ENCODE results near the gene ARHGEF28.

The ARHGEF28 gene

GRCh38 chr5:73928476-73929070 is 302.6 kb downstream of the ARHGEF28 start:
- Histone ChIP-seq H3K36me3 (ENCODE audit: control insufficient read depth in 1 of 2, insufficient read depth in 2 of 2, low read length in 2 of 2) (no peaks in the 10 kb centered on the region), H4K91ac (ENCODE audit: low read depth, low read length) (no peak overlapping the region), H2AK5ac (ENCODE audit: low read length) (no peak overlapping the region), H4K12ac (ENCODE audit: low read depth, low read length) (no peak overlapping the region), H2BK120ac (ENCODE audit: insufficient read depth, low read length, poor library complexity) (no peak overlapping the region), H3K4me1 (ENCODE audit: control insufficient read depth in 1 of 2, insufficient read depth in 2 of 2, low read length in 2 of 2) (no peaks in the 10 kb centered on the region), H3K9ac (ENCODE audit: low read length) (no peak overlapping the region), H3K79me1 (ENCODE audit: low read length) (no peaks in the 10 kb centered on the region), H3K27ac (ENCODE audit: low read depth, low read length) (no peak overlapping the region), H3K23ac (ENCODE audit: low read length) (no peak overlapping the region), H3K27me3 (ENCODE audit: insufficient read depth, low read length) (no peaks in the 10 kb centered on the region), H3K4me2 (ENCODE audit: low read length) (no peak overlapping the region), H4K8ac (ENCODE audit: low read depth, low read length) (no peak overlapping the region), H3K9me3 (ENCODE audit: insufficient read depth, low read depth, low read length) (no peaks in the 10 kb centered on the region), H2AFZ (ENCODE audit: insufficient read depth, low read length, poor library complexity) (no peak overlapping the region), H3K4ac (ENCODE audit: low read depth, low read length) (no peak overlapping the region), H3K14ac (ENCODE audit: low read length) (no peak overlapping the region), H3K79me2 (ENCODE audit: control insufficient read depth, insufficient read depth, low read length, poor library complexity) (no peaks in the 10 kb centered on the region), H3K18ac (ENCODE audit: low read length) (no peak overlapping the region), H2BK12ac (ENCODE audit: low read length) (no peak overlapping the region), H2BK5ac (ENCODE audit: low read depth, low read length, poor library complexity) (no peak overlapping the region), H3K4me3 (ENCODE audit: low read depth, low read length) (no peak overlapping the region)
- DNase-seq: no peak
- no CpG with 5 or more reads among the region's 7 CpGs for WGBS (ENCODE audit: extremely low coverage, insufficient coverage, insufficient read length)

- DNase-seq: no peak
- Histone ChIP-seq H4K91ac (ENCODE audit: low read depth, low read length) (no peak overlapping the region), H3K14ac (ENCODE audit: low read length) (peak overlapping the region; percentile 66), H3K4me3 (ENCODE audit: low read depth, low read length) (no peak overlapping the region), H3K18ac (ENCODE audit: low read length) (no peak overlapping the region), H3K4ac (ENCODE audit: low read depth, low read length) (no peak overlapping the region), H3K27me3 (ENCODE audit: insufficient read depth, low read length) (no peaks in the 10 kb centered on the region), H3K9me3 (ENCODE audit: insufficient read depth, low read depth, low read length) (no peaks in the 10 kb centered on the region), H3K79me1 (ENCODE audit: low read length) (peaks cover 7% of the 10 kb centered on the region), H4K12ac (ENCODE audit: low read depth, low read length) (no peak overlapping the region), H3K27ac (ENCODE audit: low read depth, low read length) (no peak overlapping the region), H3K4me2 (ENCODE audit: low read length) (no peak overlapping the region), H4K8ac (ENCODE audit: low read depth, low read length) (no peak overlapping the region), H3K79me2 (ENCODE audit: control insufficient read depth, insufficient read depth, low read length, poor library complexity) (no peaks in the 10 kb centered on the region), H2AK5ac (ENCODE audit: low read length) (no peak overlapping the region), H2BK12ac (ENCODE audit: low read length) (peak overlapping the region; percentile 58), H2BK120ac (ENCODE audit: insufficient read depth, low read length, poor library complexity) (no peak overlapping the region), H3K23ac (ENCODE audit: low read length) (no peak overlapping the region), H3K4me1 (ENCODE audit: control insufficient read depth in 1 of 2, insufficient read depth in 2 of 2, low read length in 2 of 2) (peaks cover 10 to 12% of the 10 kb centered on the region in 2 experiments), H2BK5ac (ENCODE audit: low read depth, low read length, poor library complexity) (no peak overlapping the region), H2AFZ (ENCODE audit: insufficient read depth, low read length, poor library complexity) (no peak overlapping the region), H3K9ac (ENCODE audit: low read length) (no peak overlapping the region), H3K36me3 (ENCODE audit: control insufficient read depth in 1 of 2, insufficient read depth in 2 of 2, low read length in 2 of 2) (no peaks in the 10 kb centered on the region)
- WGBS (ENCODE audit: extremely low coverage, insufficient coverage, insufficient read length): no CpG with 5 or more reads among the region's 4 CpGs
These were observed 309.7 kb downstream of the ARHGEF28 start for GRCh38 chr5:73935719-73936118.

GRCh38 chr5:73938280-73938937 is 312.4 kb downstream of the ARHGEF28 start:
- Histone ChIP-seq H3K9ac (ENCODE audit: low read length) (no peak overlapping the region), H3K79me1 (ENCODE audit: low read length) (peaks cover 7% of the 10 kb centered on the region), H4K8ac (ENCODE audit: low read depth, low read length) (peak overlapping the region; percentile 52), H2AFZ (ENCODE audit: insufficient read depth, low read length, poor library complexity) (no peak overlapping the region), H3K27ac (ENCODE audit: low read depth, low read length) (peak overlapping the region; percentile 66), H3K4me3 (ENCODE audit: low read depth, low read length) (no peak overlapping the region), H2AK5ac (ENCODE audit: low read length) (no peak overlapping the region), H3K4me1 (ENCODE audit: control insufficient read depth in 1 of 2, insufficient read depth in 2 of 2, low read length in 2 of 2) (peaks cover 10 to 12% of the 10 kb centered on the region in 2 experiments), H3K23ac (ENCODE audit: low read length) (no peak overlapping the region), H2BK12ac (ENCODE audit: low read length) (peak overlapping the region; percentile 92), H2BK120ac (ENCODE audit: insufficient read depth, low read length, poor library complexity) (peak overlapping the region; percentile 69), H3K14ac (ENCODE audit: low read length) (no peak overlapping the region), H3K27me3 (ENCODE audit: insufficient read depth, low read length) (no peaks in the 10 kb centered on the region), H2BK5ac (ENCODE audit: low read depth, low read length, poor library complexity) (peak overlapping the region; percentile 64), H3K79me2 (ENCODE audit: control insufficient read depth, insufficient read depth, low read length, poor library complexity) (no peaks in the 10 kb centered on the region), H3K4ac (ENCODE audit: low read depth, low read length) (no peak overlapping the region), H3K9me3 (ENCODE audit: insufficient read depth, low read depth, low read length) (no peaks in the 10 kb centered on the region), H3K4me2 (ENCODE audit: low read length) (peak overlapping the region; percentile 54), H3K18ac (ENCODE audit: low read length) (no peak overlapping the region), H3K36me3 (ENCODE audit: control insufficient read depth in 1 of 2, insufficient read depth in 2 of 2, low read length in 2 of 2) (no peaks in the 10 kb centered on the region), H4K12ac (ENCODE audit: low read depth, low read length) (no peak overlapping the region), H4K91ac (ENCODE audit: low read depth, low read length) (no peak overlapping the region)
- no CpG with 5 or more reads among the region's 5 CpGs for WGBS (ENCODE audit: extremely low coverage, insufficient coverage, insufficient read length)
- peak; percentile 73 to 94 for DNase-seq

DNA sequence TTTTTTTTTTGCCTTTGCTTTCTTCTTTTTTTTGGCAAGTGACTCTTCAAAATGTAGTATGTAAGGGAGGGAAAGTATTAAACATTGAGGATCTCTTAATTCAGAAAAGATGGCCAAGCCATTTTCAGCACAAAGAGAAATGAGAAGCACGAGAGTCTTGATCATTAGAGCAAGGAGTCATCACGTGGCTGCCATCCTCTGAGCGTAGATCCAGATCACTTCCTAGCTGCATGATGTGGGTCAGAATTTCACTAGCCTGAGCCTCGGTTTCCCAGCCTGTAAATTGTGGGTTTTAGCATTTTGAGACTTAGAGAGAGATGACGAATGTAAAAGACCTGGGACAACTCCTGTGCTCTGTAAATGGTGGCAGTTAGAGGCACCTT is 312.9 kb downstream of the ARHGEF28 start:
- Histone ChIP-seq H3K79me1 (ENCODE audit: low read length) (peaks cover 7% of the 10 kb centered on the region), H2BK12ac (ENCODE audit: low read length) (peak overlapping the region; percentile 34), H3K4me1 (ENCODE audit: control insufficient read depth in 1 of 2, insufficient read depth in 2 of 2, low read length in 2 of 2) (peaks cover 10 to 12% of the 10 kb centered on the region in 2 experiments), H2AK5ac (ENCODE audit: low read length) (no peak overlapping the region), H4K91ac (ENCODE audit: low read depth, low read length) (no peak overlapping the region), H3K27me3 (ENCODE audit: insufficient read depth, low read length) (no peaks in the 10 kb centered on the region), H3K23ac (ENCODE audit: low read length) (no peak overlapping the region), H3K27ac (ENCODE audit: low read depth, low read length) (no peak overlapping the region), H3K4me3 (ENCODE audit: low read depth, low read length) (no peak overlapping the region), H4K8ac (ENCODE audit: low read depth, low read length) (peak overlapping the region; percentile 14), H3K18ac (ENCODE audit: low read length) (no peak overlapping the region), H3K4ac (ENCODE audit: low read depth, low read length) (no peak overlapping the region), H3K4me2 (ENCODE audit: low read length) (no peak overlapping the region), H2AFZ (ENCODE audit: insufficient read depth, low read length, poor library complexity) (no peak overlapping the region), H2BK120ac (ENCODE audit: insufficient read depth, low read length, poor library complexity) (peak overlapping the region; percentile 70), H3K79me2 (ENCODE audit: control insufficient read depth, insufficient read depth, low read length, poor library complexity) (no peaks in the 10 kb centered on the region), H2BK5ac (ENCODE audit: low read depth, low read length, poor library complexity) (peak overlapping the region; percentile 1), H3K36me3 (ENCODE audit: control insufficient read depth in 1 of 2, insufficient read depth in 2 of 2, low read length in 2 of 2) (no peaks in the 10 kb centered on the region), H3K9me3 (ENCODE audit: insufficient read depth, low read depth, low read length) (no peaks in the 10 kb centered on the region), H3K14ac (ENCODE audit: low read length) (no peak overlapping the region), H3K9ac (ENCODE audit: low read length) (no peak overlapping the region), H4K12ac (ENCODE audit: low read depth, low read length) (no peak overlapping the region)
- DNase-seq: peak; percentile 35 to 67
- no CpG with 5 or more reads among the region's 5 CpGs for WGBS (ENCODE audit: extremely low coverage, insufficient coverage, insufficient read length)

Measured in trophoblast cell (in vitro differentiated cells and primary cell).